Measurements from ENCODE around the gene RPL10.

RPL10 gene

GRCh38 chrX:154401918-154402621 is 3.9 kb downstream of the RPL10 start:
- no peak for DNase-seq

DNA sequence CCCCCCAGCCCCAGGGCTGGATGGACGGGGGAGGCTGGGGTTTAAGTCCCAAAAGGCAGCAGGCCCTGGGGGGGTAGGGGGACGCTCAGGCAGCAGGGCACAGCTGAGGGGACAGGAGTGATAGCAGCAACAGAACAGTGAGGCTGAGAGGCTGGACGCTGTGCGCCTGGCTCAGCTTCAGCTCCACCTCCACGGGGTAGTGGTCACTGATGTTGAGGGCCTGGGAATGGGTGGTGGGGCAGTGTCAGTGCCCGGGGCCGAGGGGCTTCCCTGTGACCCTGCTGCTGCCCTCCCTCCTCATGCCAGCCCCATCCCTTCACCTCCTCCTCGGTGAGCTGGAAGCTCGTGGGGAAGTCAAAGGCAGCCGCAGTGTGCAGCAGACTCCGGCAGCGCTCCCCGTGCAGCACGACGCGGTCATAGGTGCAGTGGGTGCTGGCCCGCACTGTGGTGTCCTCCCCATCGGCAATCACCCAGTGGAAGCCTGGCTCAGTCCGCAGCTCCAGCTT is 4.5 kb downstream of the RPL10 start:
- no peak for DNase-seq

DNA sequence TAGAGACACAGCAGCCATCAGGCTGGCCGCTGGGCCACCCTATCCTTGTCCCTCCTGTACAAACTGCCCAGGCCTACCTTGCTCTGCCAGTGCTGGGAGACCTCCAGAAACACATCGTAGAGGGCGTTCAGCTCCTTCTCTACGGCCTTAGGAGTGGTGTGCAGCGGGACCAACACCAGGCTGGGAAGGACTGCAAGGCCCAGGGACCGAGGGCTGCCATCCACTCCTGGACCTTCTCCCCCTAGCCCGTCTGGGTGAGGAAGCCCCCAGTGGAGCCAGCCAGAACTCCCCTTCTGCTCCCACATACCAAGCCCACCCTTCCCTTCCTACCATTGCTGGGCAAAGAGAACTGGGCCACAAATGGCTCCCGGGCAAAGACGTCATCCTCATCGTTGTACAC is 5.0 kb downstream of the RPL10 start:
- DNase-seq: no peak

GRCh38 chrX:154403858-154404257 is 5.7 kb downstream of the RPL10 start:
- DNase-seq: no peak

- no peak for DNase-seq
These were observed 6.5 kb downstream of the RPL10 start for GRCh38 chrX:154404625-154405192.

- DNase-seq: no peak
These were observed 10.6 kb downstream of the RPL10 start for GRCh38 chrX:154408659-154409221.

GRCh38 chrX:154409222-154409871 is 11.2 kb downstream of the RPL10 start, which contains the start of gene DNASE1L1:
DNASE1L1 (minus strand) TSS chrX:154409254; CDS start chrX:154405568, 3,686 bp downstream.
- DNase-seq: peak; percentile 89 to 94 (median 90)

GRCh38 chrX:154411981-154412340 is 13.8 kb downstream of the RPL10 start:
- peak in 1 of 3 donors; percentile 55 for DNase-seq

- DNase-seq: peak in 1 of 3 donors; percentile 30
These were observed 14.3 kb downstream of the RPL10 start for GRCh38 chrX:154412468-154412867.

- DNase-seq: no peak
These were observed 15.0 kb downstream of the RPL10 start for GRCh38 chrX:154413142-154413541.

GRCh38 chrX:154417157-154417556 is 19.0 kb downstream of the RPL10 start:
- no peak for DNase-seq

- DNase-seq: no peak
These were observed 21.0 kb downstream of the RPL10 start for GRCh38 chrX:154419189-154419588.

- DNase-seq: no peak
These were observed 21.7 kb downstream of the RPL10 start for GRCh38 chrX:154419688-154420401.

DNA sequence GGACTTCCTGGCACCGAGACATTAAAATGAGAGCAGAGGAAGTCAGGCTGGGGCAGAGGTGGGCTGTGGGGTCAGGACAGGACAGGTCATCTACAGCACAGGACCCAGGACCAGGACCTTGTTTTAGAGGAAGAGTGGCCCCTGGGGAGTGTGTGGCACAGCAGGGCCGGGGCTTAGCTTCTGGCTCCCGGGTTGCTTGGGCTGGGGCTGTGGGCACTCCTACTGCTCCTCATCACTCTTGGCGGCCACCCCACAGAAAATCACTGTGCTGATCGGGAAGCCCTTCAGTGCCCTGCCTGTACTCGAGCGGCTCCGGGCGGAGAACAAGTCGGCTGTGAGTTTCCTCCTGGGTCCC is 22.2 kb downstream of the RPL10 start:
- DNase-seq: no peak

- peak; percentile 33 to 62 (median 42) for DNase-seq
These were observed 29.0 kb downstream of the RPL10 start for GRCh38 chrX:154426916-154427770.

GRCh38 chrX:154428176-154429171 is 30.3 kb downstream of the RPL10 start, which contains the start of gene ATP6AP1:
ATP6AP1 (plus strand) TSS chrX:154428677; CDS start chrX:154428693, 16 bp downstream.
- DNase-seq: peak; percentile 92 to 94 (median 93)

GRCh38 chrX:154429711-154430110 is 31.5 kb downstream of the RPL10 start:
- peak; percentile 44 to 55 (median 51) for DNase-seq

GRCh38 chrX:154430479-154430878 is 32.3 kb downstream of the RPL10 start:
- DNase-seq: peak; percentile 44 to 47 (median 46)

GRCh38 chrX:154430916-154431315 is 32.7 kb downstream of the RPL10 start:
- peak; percentile 85 to 88 (median 87) for DNase-seq

DNA sequence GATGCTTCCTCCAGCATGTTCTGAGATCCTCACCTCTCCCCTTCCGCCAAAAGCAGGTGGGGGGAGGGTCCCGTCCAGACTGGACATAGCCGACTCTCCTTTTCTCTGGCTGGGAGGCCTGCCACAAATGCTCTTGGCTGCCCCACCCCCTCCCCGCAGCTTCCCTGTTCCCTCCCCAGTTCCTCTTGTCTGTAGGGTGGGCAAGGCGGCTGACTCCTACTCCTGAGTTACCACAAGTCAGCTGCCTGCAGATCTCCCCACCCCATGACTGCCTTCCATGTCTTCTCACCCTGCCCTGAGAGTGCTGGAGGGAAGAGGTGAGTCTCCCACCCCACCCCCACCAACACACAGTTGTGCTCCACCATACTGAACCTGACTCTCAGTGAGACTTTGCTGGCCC is 33.2 kb downstream of the RPL10 start:
- peak; percentile 68 to 80 (median 69) for DNase-seq

All from suppressor macrophage treated with lipopolysaccharide for 1 hour (primary cell).